ENCODE data around the gene GP5. TPM values are rescaled to one million over a fixed set of nuclear protein-coding genes. Genes with fewer than 3 reads are reported as not detected.

Gene GP5
- total RNA-seq, 1 experiment from 2014 or later = 0.09 TPM

- ATAC-seq = peak; percentile 66
- DNase-seq (ENCODE audit: low spot score) = peak; percentile 45
- H3K27me3 Mint-ChIP-seq (ENCODE audit: low read depth) = peaks cover 45% of the 10 kb centered on the region
- H3K4me1 Mint-ChIP-seq = peaks cover 27% of the 10 kb centered on the region
- ChIA-PET POLR2A (interaction anchor here (1.4 kb wide), 1 partner anchor 66 kb away, joined by 4 read pairs; no protein-coding TSS in a partner anchor), CTCF (interaction anchor here (1.0 to 5.2 kb wide), 12 partner anchors 8 to 738 kb away, joined by 3 to 48 read pairs (median 4); partner anchors contain the start of gene LRRC15)
- TF ChIP-seq FOXP1 (CRISPR knock-in tag; IDR thresholded peaks at IDR 0.05; ENCODE audit: borderline replicate concordance) (0 out of 2 replicates have a peak, but pooled peaks have one; percentile 28), JAZF1 (CRISPR knock-in tag; IDR thresholded peaks at IDR 0.05) (no peak)
- no peak overlapping the region for H3K27ac Mint-ChIP-seq
- H3K9me3 Mint-ChIP-seq = peaks cover 6% of the 10 kb centered on the region
- peaks cover 1% of the 10 kb centered on the region; the same call in 1 of the 2 replicates for H3K36me3 Mint-ChIP-seq
- H3K4me3 Mint-ChIP-seq = peak overlapping the region; percentile 67
These were observed 3.1 kb downstream of the GP5 start for GRCh38 chr3:194395778-194396538.

GRCh38 chr3:194395212-194395611 lies 3.9 kb downstream of the GP5 start:
- ATAC-seq (no peak), DNase-seq (ENCODE audit: low spot score) (no peak)
- CTCF ChIA-PET = interaction anchor here (0.8 to 5.2 kb wide), 7 partner anchors 9 to 80 kb away, joined by 3 to 48 read pairs (median 4); no protein-coding TSS in a partner anchor
- Mint-ChIP-seq H3K27ac (no peak overlapping the region), H3K36me3 (peaks cover 9% of the 10 kb centered on the region; the same call in 1 of the 2 replicates), H3K4me1 (peaks cover 27% of the 10 kb centered on the region), H3K4me3 (no peak overlapping the region), H3K9me3 (peaks cover 13% of the 10 kb centered on the region), H3K27me3 (ENCODE audit: low read depth) (peaks cover 50% of the 10 kb centered on the region)
- no peak for TF ChIP-seq PREB (CRISPR knock-in tag; IDR thresholded peaks at IDR 0.05; ENCODE audit: borderline replicate concordance)
- TF ChIP-seq NFYB (CRISPR knock-in tag; conservative IDR thresholded peaks at IDR 0.05; ENCODE audit: low read depth) = no peak
- POLR2A ChIA-PET = interaction anchor here (1.4 kb wide), 1 partner anchor 65 kb away, joined by 4 read pairs; no protein-coding TSS in a partner anchor

- no peak for ATAC-seq
- H3K27me3 Mint-ChIP-seq (ENCODE audit: low read depth) = peaks cover 24% of the 10 kb centered on the region
- H3K27ac Mint-ChIP-seq = no peak overlapping the region
- H3K4me1 Mint-ChIP-seq = peaks cover 15% of the 10 kb centered on the region
- ChIA-PET CTCF (no interaction called here), POLR2A (interaction anchor here (0.8 kb wide), 2 partner anchors 10 to 49 kb away, joined by 3 read pairs; no protein-coding TSS in a partner anchor)
- no peak for DNase-seq (ENCODE audit: low spot score)
- H3K4me3 Mint-ChIP-seq = no peak overlapping the region
- peaks cover 9% of the 10 kb centered on the region for H3K36me3 Mint-ChIP-seq
- peaks cover 23% of the 10 kb centered on the region for H3K9me3 Mint-ChIP-seq
- no peak for TF ChIP-seq HMGXB4 (CRISPR knock-in tag; IDR thresholded peaks at IDR 0.05)
- TF ChIP-seq ZBTB21 (CRISPR knock-in tag; IDR thresholded peaks at IDR 0.05; ENCODE audit: borderline replicate concordance) = no peak
- no peak for TF ChIP-seq ERG (CRISPR knock-in tag; IDR thresholded peaks at IDR 0.05)
- TF ChIP-seq ATF1 (CRISPR knock-in tag; IDR thresholded peaks at IDR 0.05) = no peak
- no peak for TF ChIP-seq ZNF512 (CRISPR knock-in tag; IDR thresholded peaks at IDR 0.05; ENCODE audit: borderline replicate concordance)
- no peak for TF ChIP-seq ZNF532 (CRISPR knock-in tag; IDR thresholded peaks at IDR 0.05; ENCODE audit: borderline replicate concordance)
- TF ChIP-seq JAZF1 (CRISPR knock-in tag; IDR thresholded peaks at IDR 0.05) = no peak
- TF ChIP-seq GTF2I (CRISPR knock-in tag; conservative IDR thresholded peaks at IDR 0.05) = no peak
- no peak for TF ChIP-seq GRHL2 (CRISPR knock-in tag; IDR thresholded peaks at IDR 0.05; ENCODE audit: insufficient replicate concordance, severe bottlenecking)
- no peak for TF ChIP-seq TCF7 (CRISPR knock-in tag; IDR thresholded peaks at IDR 0.05; ENCODE audit: low read depth)
- no peak for TF ChIP-seq TP53 (CRISPR knock-in tag; IDR thresholded peaks at IDR 0.05)
- no peak for TF ChIP-seq FOXJ3 (CRISPR knock-in tag; IDR thresholded peaks at IDR 0.05; ENCODE audit: borderline replicate concordance)
- TF ChIP-seq MXD4 (CRISPR knock-in tag; IDR thresholded peaks at IDR 0.05; ENCODE audit: borderline replicate concordance) = no peak
These were observed 6.5 kb downstream of the GP5 start for GRCh38 chr3:194392576-194392975.

All from WTC11 (cell line).